HL-60 (cell line): ENCODE measurements around the gene IGF2R.

Experiments
- DNase-seq, 2 experiments: peaks; one replicate each; pipeline ENCODE4 v3.0.0-alpha.2; 2010 to 2020; ENCODE audit warnings: low read depth in 1 of 2, low spot score in 1 of 2
- H3K27ac ChIP-seq: fragments of 250-450 bp; sonication (Bioruptor Pico); replicated peaks from 2 replicates; pipeline ENCODE4 v1.5.1; 2020; ENCODE audit warnings: mild to moderate bottlenecking, moderate library complexity
- H3K27me3 ChIP-seq: fragments of 250-450 bp; sonication (Bioruptor Pico); 2 replicates; pipeline ENCODE4 v1.5.1; 2021; ENCODE audit warnings: mild to moderate bottlenecking, moderate library complexity; ENCODE audit not compliant: insufficient read depth, poor library complexity, severe bottlenecking
- H3K4me3 ChIP-seq: replicated peaks from 2 replicates; pipeline ENCODE4 v1.5.1; 2011; ENCODE audit warnings: mild to moderate bottlenecking, control low read depth, low read length; ENCODE audit not compliant: insufficient read depth
- CTCF ChIP-seq: IDR thresholded peaks from one replicate; pipeline ENCODE4 v1.5.1; 2011; ENCODE audit warnings: low read length, control low read depth, inconsistent platforms; ENCODE audit not compliant: insufficient read depth
- GABPA ChIP-seq: IDR thresholded peaks from 2 replicates; pipeline ENCODE4 v1.6.1; 2012; ENCODE audit warnings: low read depth
- POLR2AphosphoS5 ChIP-seq: IDR thresholded peaks from 2 replicates; pipeline ENCODE4 v1.6.1; 2012; ENCODE audit warnings: low read depth
- REST ChIP-seq: IDR thresholded peaks from 2 replicates; pipeline ENCODE4 v1.6.1; 2012; ENCODE audit warnings: low read depth; ENCODE audit not compliant: insufficient replicate concordance
- SPI1 ChIP-seq: IDR thresholded peaks from 2 replicates; pipeline ENCODE4 v1.6.1; 2012; ENCODE audit warnings: low read depth, mild to moderate bottlenecking, borderline replicate concordance

Gene IGF2R

GRCh38 chr6:159997498-159998101, 28.7 kb downstream of the IGF2R start:
- no peak for DNase-seq
- no peak overlapping the region for H3K4me3 ChIP-seq
- H3K27ac ChIP-seq: no peak overlapping the region
- no peak for TF ChIP-seq GABPA
- TF ChIP-seq POLR2AphosphoS5: no peak
- no peak for TF ChIP-seq SPI1
- no peak for TF ChIP-seq REST
- no peak for TF ChIP-seq CTCF
- no peaks in the 10 kb centered on the region for H3K27me3 ChIP-seq

GRCh38 chr6:159998538-159998937, 29.7 kb downstream of the IGF2R start:
- no peak overlapping the region for H3K27ac ChIP-seq
- no peak overlapping the region for H3K4me3 ChIP-seq
- TF ChIP-seq SPI1 (no peak), GABPA (no peak), REST (no peak), CTCF (no peak), POLR2AphosphoS5 (no peak)
- no peak for DNase-seq
- H3K27me3 ChIP-seq: no peaks in the 10 kb centered on the region

GRCh38 chr6:159999240-159999671, 30.4 kb downstream of the IGF2R start:
- Histone ChIP-seq H3K27me3 (no peaks in the 10 kb centered on the region), H3K27ac (no peak overlapping the region), H3K4me3 (no peak overlapping the region)
- no peak for DNase-seq
- no peak for TF ChIP-seq POLR2AphosphoS5
- no peak for TF ChIP-seq REST
- no peak for TF ChIP-seq CTCF
- no peak for TF ChIP-seq SPI1
- TF ChIP-seq GABPA: no peak
